Osteoblast (primary cell): Measurements from ENCODE around the gene POLR2L. TPM values are rescaled to one million over a fixed set of nuclear protein-coding genes. Genes with fewer than 3 reads are reported as not detected.

Experiments
- DNase-seq: peaks from one replicate; pipeline ENCODE4 v3.0.0; 2011; ENCODE audit warnings: low spot score, mixed read lengths; ENCODE audit not compliant: insufficient read length; ENCODE audit errors: missing footprints
- H2AFZ ChIP-seq: 2 replicates; pipeline ENCODE4 v1.6.0; 2011; ENCODE audit warnings: mild to moderate bottlenecking, low read length
- H3K27ac ChIP-seq: 2 replicates; pipeline ENCODE4 v1.5.1; 2011; ENCODE audit warnings: mild to moderate bottlenecking, low read depth, low read length, moderate library complexity
- H3K27me3 ChIP-seq: 2 replicates; pipeline ENCODE4 v1.6.0; 2012; ENCODE audit warnings: mild to moderate bottlenecking, control low read depth, inconsistent platforms, low read length, moderate library complexity; ENCODE audit not compliant: insufficient read depth
- H3K36me3 ChIP-seq: 2 replicates; pipeline ENCODE4 v1.5.1; 2011; ENCODE audit warnings: mild to moderate bottlenecking, low read length, control low read depth, moderate library complexity; ENCODE audit not compliant: insufficient read depth
- H3K4me1 ChIP-seq: 2 replicates; pipeline ENCODE4 v1.5.1; 2011; ENCODE audit warnings: mild to moderate bottlenecking, low read length, control low read depth, moderate library complexity; ENCODE audit not compliant: insufficient read depth
- H3K4me2 ChIP-seq: 2 replicates; pipeline ENCODE4 v1.6.0; 2011; ENCODE audit warnings: mild to moderate bottlenecking, low read length; ENCODE audit not compliant: insufficient read depth
- H3K4me3 ChIP-seq: fragments of 200-600 bp; sonication (generic); 3 replicates; pipeline ENCODE4 v1.5.1; 2012; ENCODE audit warnings: mild to moderate bottlenecking, low read length, inconsistent platforms; ENCODE audit not compliant: insufficient read depth
- H3K79me2 ChIP-seq: 2 replicates; pipeline ENCODE4 v1.6.0; 2012; ENCODE audit warnings: mild to moderate bottlenecking, low read length, control low read depth, inconsistent platforms; ENCODE audit not compliant: insufficient read depth
- H3K9me3 ChIP-seq: 2 replicates; pipeline ENCODE4 v1.5.1; 2011; ENCODE audit warnings: low read depth, low read length, control low read depth
- H4K20me1 ChIP-seq: 2 replicates; pipeline ENCODE4 v1.6.0; 2012; ENCODE audit warnings: mild to moderate bottlenecking, low read length, control low read depth; ENCODE audit not compliant: insufficient read depth
- total RNA-seq: library from RNA; depleted of rRNA; stranded (reverse); fragments of >200 nt; gene quantifications from 2 replicates; pipeline ENCODE4 v1.2.3, GENCODE V29; 2012
- TF ChIP-seq, protein P1 (sequence below): IDR thresholded peaks from 2 replicates; pipeline ENCODE4 v1.5.1; 2011; ENCODE audit warnings: mild to moderate bottlenecking, low read depth, low read length, moderate library complexity; ENCODE audit errors: extremely low read depth

Gene POLR2L
- total RNA-seq, 1 donor, result 60.8 TPM

DNA sequence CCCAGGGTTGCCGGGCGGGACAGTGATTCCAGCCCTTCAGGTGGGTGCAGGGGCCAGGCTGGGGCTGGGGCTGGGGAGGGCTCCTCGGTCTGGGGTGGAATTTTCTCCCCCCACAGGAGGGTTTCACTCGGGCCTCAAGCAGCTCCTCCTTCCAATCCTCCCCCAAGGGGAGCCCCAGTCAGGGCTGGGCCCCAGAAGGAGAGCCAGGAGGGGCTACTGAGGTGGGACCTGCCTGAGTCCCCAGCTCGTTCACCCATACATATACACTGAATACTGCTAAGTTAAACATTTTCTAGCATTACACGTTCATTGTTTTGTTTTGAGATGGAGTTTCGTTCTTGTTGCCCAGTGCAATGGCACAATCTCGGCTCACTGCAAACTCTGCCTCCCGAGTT is 16.1 kb downstream of the POLR2L start:
- no peaks in the 10 kb centered on the region for H3K27me3 ChIP-seq
- H3K79me2 ChIP-seq, result peaks cover 14% of the 10 kb centered on the region
- no peak overlapping the region for H3K4me2 ChIP-seq
- no peaks in the 10 kb centered on the region for H3K9me3 ChIP-seq
- no peak for DNase-seq
- peaks cover 32% of the 10 kb centered on the region for H4K20me1 ChIP-seq
- peaks cover 35% of the 10 kb centered on the region for H3K4me1 ChIP-seq
- TF ChIP-seq, protein P1, sequence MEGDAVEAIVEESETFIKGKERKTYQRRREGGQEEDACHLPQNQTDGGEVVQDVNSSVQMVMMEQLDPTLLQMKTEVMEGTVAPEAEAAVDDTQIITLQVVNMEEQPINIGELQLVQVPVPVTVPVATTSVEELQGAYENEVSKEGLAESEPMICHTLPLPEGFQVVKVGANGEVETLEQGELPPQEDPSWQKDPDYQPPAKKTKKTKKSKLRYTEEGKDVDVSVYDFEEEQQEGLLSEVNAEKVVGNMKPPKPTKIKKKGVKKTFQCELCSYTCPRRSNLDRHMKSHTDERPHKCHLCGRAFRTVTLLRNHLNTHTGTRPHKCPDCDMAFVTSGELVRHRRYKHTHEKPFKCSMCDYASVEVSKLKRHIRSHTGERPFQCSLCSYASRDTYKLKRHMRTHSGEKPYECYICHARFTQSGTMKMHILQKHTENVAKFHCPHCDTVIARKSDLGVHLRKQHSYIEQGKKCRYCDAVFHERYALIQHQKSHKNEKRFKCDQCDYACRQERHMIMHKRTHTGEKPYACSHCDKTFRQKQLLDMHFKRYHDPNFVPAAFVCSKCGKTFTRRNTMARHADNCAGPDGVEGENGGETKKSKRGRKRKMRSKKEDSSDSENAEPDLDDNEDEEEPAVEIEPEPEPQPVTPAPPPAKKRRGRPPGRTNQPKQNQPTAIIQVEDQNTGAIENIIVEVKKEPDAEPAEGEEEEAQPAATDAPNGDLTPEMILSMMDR, result no peak
- H3K4me3 ChIP-seq, result no peak overlapping the region
- no peak overlapping the region for H2AFZ ChIP-seq
- peaks cover 13% of the 10 kb centered on the region for H3K36me3 ChIP-seq
- no peak overlapping the region for H3K27ac ChIP-seq

DNA sequence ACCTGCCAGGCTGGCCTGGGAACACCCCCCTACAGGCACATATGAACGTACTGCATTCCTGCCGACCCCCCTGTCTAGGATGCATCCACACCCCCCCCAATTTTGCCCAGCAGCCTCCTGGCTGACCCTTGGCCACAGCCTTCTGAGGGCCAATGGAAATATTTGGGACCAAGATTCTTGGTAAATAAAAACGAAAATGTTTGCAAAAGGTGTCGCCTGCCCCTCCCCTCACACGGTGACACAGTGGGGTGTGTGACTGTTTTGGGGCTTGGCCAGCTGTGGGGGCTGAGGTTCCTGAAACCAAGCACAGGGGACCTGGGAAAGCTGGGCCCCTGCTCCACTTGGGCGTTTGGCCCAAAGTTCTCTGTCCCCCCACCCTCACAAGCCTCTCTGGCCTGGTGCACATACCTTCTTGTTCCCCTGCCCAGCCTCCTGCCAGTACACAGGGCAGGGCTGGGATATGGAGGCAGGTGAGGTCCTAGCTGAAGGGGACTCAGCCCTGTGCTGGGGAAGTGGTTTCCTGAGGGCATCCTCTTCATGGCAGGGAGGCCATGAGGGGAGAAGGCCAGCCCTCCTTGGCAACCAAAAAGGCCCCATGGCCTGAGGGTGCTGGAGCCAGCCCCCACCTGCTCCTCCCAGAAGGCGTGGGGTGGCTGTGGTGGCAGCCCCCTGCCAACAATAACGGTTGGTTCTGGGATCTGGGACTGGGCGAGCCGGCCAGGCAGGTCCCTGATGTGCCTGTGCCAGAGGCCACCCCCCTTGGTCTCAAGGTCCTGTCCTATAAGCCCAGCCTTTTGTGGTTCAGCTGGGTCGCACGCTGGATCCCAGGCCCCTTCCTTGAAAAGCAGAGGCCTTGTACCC is 16.7 kb downstream of the POLR2L start:
- Histone ChIP-seq H3K4me1 (peaks cover 35% of the 10 kb centered on the region), H3K27ac (no peak overlapping the region), H4K20me1 (peaks cover 35% of the 10 kb centered on the region), H3K4me2 (no peak overlapping the region), H3K79me2 (peaks cover 20% of the 10 kb centered on the region), H3K9me3 (no peaks in the 10 kb centered on the region), H3K4me3 (no peak overlapping the region), H3K36me3 (peaks cover 13% of the 10 kb centered on the region), H3K27me3 (no peaks in the 10 kb centered on the region), H2AFZ (no peak overlapping the region)
- no peak for DNase-seq
- TF ChIP-seq, protein P1, result no peak

DNA sequence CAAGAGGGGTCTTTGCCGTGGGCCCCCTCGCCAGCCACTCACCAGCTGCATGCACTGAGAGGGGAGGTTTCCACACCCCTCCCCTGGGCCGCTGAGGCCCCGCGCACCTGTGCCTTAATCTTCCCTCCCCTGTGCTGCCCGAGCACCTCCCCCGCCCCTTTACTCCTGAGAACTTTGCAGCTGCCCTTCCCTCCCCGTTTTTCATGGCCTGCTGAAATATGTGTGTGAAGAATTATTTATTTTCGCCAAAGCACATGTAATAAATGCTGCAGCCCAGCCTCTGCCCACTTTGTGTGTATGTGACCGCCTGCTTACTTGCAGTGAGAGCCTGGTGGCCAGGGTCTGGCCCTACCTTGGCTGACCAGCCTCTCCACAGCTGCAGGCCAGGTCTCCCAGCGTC is 17.4 kb downstream of the POLR2L start:
- H3K4me2 ChIP-seq, result no peak overlapping the region
- H3K4me3 ChIP-seq, result no peak overlapping the region
- H3K9me3 ChIP-seq, result no peaks in the 10 kb centered on the region
- no peaks in the 10 kb centered on the region for H3K27me3 ChIP-seq
- H4K20me1 ChIP-seq, result peaks cover 38% of the 10 kb centered on the region
- H3K27ac ChIP-seq, result no peak overlapping the region
- H2AFZ ChIP-seq, result no peak overlapping the region
- peaks cover 27% of the 10 kb centered on the region for H3K79me2 ChIP-seq
- TF ChIP-seq, protein P1, result no peak
- H3K36me3 ChIP-seq, result peaks cover 13% of the 10 kb centered on the region
- no peak for DNase-seq
- peaks cover 35% of the 10 kb centered on the region for H3K4me1 ChIP-seq

DNA sequence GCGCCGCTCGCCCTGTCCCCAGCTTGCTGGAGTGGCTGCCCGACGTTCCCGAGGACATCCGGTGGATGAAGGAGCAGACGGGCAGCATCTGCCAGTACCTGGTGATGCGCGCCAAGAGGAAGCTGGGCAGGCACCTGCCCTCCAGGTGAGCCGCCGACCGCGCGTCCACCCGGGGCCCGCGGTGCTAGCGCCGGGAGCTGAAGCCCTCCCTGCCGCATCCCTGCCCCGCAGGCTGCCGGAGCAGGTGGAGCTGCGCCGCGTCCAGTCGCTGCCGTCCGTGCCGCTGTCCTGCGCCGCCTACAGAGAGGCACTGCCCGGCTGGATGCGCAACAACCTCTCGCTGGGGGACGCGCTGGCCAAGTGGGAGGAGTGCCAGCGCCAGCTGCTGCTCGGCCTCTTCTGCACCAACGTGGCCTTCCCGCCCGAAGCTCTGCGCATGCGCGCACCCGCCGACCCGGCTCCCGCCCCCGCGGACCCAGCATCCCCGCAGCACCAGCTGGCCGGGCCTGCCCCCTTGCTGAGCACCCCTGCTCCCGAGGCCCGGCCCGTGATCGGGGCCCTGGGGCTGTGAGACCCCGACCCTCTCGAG is 17.9 kb downstream of the POLR2L start:
- Histone ChIP-seq H3K4me3 (no peak overlapping the region), H4K20me1 (peaks cover 38% of the 10 kb centered on the region), H3K79me2 (peaks cover 31% of the 10 kb centered on the region), H3K9me3 (no peaks in the 10 kb centered on the region), H3K4me2 (no peak overlapping the region), H3K4me1 (peaks cover 29% of the 10 kb centered on the region), H3K27me3 (no peaks in the 10 kb centered on the region), H3K36me3 (peaks cover 13% of the 10 kb centered on the region), H2AFZ (no peak overlapping the region), H3K27ac (no peak overlapping the region)
- TF ChIP-seq, protein P1, result no peak
- no peak for DNase-seq
